SK-N-SH treated with all-trans-retinoic acid at 6 μM for 48 hours (cell line): ENCODE results near the gene MYO16.

Experiments
- CREB5 ChIP-seq: fragments of 250-450 bp; sonication (Bioruptor Pico); IDR thresholded peaks from 2 replicates; pipeline ENCODE4 v1.5.1; 2020; ENCODE audit warnings: low read depth, mild to moderate bottlenecking, moderate library complexity
- ZC3H10 ChIP-seq: fragments of 250-450 bp; sonication (Bioruptor Pico); IDR thresholded peaks from 2 replicates; pipeline ENCODE4 v1.5.1; 2021; ENCODE audit warnings: mild to moderate bottlenecking, moderate library complexity

GRCh38 chr13:108878732-108879131 is 249.3 kb downstream of the MYO16 start:
- TF ChIP-seq CREB5 (CRISPR knock-in tag): no peak
- TF ChIP-seq ZC3H10 (CRISPR knock-in tag): no peak
